ENCODE results near the gene ISG15. TPM values are rescaled to one million over a fixed set of nuclear protein-coding genes. Genes with fewer than 3 reads are reported as not detected.

ISG15 gene
- total RNA-seq, 2 donors from 2014 or later = 91.6 to 97.5 TPM

DNA sequence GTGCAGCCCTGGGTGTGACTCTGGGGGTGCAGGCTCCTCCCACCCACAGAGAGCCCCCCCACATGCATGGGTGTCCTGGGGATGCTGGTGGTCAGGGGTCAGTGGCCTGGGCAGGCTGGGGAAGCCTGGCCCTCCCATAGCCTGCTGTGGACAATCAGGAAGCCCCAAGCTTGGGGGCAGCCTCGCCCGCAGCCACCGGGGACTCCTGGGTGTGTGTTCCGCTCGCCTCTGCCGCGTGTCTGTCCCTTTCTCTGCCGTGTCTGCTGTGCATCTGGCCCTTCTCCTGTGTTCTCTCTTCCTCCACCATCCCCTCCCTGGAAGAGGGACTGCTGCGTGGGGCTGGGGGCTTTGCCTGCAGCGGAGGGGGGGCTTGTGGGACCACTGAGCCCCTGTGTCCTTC is 29.5 kb downstream of the ISG15 start:
- ATAC-seq = no peak
- no peak overlapping the region for H3K27ac Mint-ChIP-seq
- DNase-seq (ENCODE audit: low spot score in 2 of 2) = no peak
- no peaks in the 10 kb centered on the region for H3K9me3 Mint-ChIP-seq
- no peaks in the 10 kb centered on the region for H3K36me3 Mint-ChIP-seq

DNA sequence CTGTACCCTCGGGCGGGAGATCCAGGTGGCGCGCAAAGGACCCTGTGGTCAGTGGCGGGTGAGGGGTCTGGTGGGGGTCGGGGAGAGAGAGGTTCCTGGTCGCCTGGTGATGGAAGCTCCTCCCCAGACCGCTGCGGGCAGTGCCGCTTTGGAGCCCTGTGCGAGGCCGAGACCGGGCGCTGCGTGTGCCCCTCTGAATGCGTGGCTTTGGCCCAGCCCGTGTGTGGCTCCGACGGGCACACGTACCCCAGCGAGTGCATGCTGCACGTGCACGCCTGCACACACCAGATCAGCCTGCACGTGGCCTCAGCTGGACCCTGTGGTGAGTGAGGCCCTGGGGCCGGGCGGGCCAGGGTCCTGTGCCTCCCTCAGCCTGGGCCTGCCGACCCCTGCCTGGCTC is 30.1 kb downstream of the ISG15 start:
- no peak overlapping the region for H3K27ac Mint-ChIP-seq
- DNase-seq (ENCODE audit: low spot score in 2 of 2) (no peak), ATAC-seq (no peak)
- no peaks in the 10 kb centered on the region for H3K9me3 Mint-ChIP-seq
- H3K36me3 Mint-ChIP-seq = no peaks in the 10 kb centered on the region

DNA sequence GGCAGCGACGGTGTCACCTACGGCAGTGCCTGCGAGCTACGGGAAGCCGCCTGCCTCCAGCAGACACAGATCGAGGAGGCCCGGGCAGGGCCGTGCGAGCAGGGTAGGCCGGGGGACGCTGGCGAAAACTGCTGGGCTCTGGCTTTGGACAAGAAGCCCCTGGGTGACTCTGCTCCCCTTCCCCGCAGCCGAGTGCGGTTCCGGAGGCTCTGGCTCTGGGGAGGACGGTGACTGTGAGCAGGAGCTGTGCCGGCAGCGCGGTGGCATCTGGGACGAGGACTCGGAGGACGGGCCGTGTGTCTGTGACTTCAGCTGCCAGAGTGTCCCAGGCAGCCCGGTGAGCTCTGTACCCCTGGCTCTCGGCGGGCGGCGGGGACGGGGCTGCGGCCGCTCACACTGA is 30.6 kb downstream of the ISG15 start:
- H3K9me3 Mint-ChIP-seq = no peaks in the 10 kb centered on the region
- DNase-seq (ENCODE audit: low spot score in 2 of 2) = no peak
- no peak overlapping the region for H3K27ac Mint-ChIP-seq
- no peak for ATAC-seq
- no peaks in the 10 kb centered on the region for H3K36me3 Mint-ChIP-seq

DNA sequence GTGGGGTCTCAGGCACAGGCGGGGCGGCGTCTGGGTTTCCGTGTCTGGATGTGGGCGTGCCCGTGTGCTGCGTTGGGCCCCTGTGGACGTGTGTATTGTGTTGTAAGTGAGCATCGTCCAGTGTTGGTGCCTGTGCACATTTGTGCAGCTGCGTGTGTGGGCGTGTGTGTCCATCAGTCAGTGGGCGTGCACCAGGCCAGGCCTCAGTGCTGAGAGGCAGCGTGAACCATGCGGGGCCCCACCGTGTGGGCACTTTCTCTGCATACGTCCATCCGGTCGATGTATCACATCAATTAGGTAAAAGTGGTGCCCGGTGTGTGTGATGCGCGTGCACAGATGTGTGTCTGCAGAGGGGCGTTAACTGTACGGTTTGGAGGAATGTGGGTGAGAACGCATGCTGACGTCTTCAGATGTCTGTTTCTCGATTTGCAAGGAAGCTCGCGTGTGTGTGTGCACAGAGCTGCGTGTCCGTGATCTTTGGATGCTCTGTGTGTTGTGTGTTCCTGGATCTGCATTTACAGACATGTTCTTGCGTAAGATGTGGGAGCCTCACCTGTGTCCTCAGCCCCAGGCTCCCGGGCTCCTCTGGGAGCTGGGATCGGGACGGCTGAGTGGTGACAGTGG is 31.3 kb downstream of the ISG15 start:
- Mint-ChIP-seq H3K9me3 (no peaks in the 10 kb centered on the region), H3K27ac (no peak overlapping the region), H3K36me3 (no peaks in the 10 kb centered on the region)
- DNase-seq (ENCODE audit: low spot score in 2 of 2) = no peak
- ATAC-seq = no peak

DNA sequence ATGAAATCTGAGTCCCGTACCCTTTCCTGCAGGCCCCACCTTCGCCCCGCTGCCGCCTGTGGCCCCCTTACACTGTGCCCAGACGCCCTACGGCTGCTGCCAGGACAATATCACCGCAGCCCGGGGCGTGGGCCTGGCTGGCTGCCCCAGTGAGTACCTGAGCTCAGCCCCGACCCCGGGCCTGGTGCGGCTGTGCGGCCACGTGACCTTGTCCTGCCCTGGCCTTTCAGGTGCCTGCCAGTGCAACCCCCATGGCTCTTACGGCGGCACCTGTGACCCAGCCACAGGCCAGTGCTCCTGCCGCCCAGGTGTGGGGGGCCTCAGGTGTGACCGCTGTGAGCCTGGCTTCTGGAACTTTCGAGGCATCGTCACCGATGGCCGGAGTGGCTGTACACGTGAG is 31.8 kb downstream of the ISG15 start:
- H3K9me3 Mint-ChIP-seq = no peaks in the 10 kb centered on the region
- DNase-seq (ENCODE audit: low spot score in 2 of 2) (no peak), ATAC-seq (no peak)
- H3K27ac Mint-ChIP-seq = no peak overlapping the region
- H3K36me3 Mint-ChIP-seq = no peaks in the 10 kb centered on the region

- Mint-ChIP-seq H3K36me3 (no peaks in the 10 kb centered on the region), H3K27ac (no peak overlapping the region), H3K9me3 (no peaks in the 10 kb centered on the region)
- no peak for DNase-seq (ENCODE audit: low spot score in 2 of 2)
- no peak for ATAC-seq
These were observed 32.9 kb downstream of the ISG15 start for GRCh38 chr1:1046243-1046642.

DNA sequence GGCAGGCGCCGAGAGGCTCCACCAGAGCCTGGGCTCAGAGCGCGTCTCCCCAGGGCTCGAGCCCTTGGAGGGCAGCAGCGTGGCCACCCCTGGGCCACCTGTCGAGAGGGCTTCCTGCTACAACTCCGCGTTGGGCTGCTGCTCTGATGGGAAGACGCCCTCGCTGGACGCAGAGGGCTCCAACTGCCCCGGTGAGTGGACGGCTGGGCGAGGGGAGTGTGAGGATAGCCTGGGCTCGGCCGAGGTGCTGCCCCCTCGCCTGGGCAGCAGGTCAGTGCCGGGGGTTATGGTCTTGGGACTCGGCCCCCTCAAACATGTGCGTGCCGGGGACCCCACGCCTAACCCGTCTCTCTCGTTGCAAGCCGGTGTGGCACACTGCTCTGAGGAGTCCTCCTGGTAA is 33.5 kb downstream of the ISG15 start:
- ATAC-seq = no peak
- H3K36me3 Mint-ChIP-seq = no peaks in the 10 kb centered on the region
- no peaks in the 10 kb centered on the region for H3K9me3 Mint-ChIP-seq
- no peak overlapping the region for H3K27ac Mint-ChIP-seq
- no peak for DNase-seq (ENCODE audit: low spot score in 2 of 2)

DNA sequence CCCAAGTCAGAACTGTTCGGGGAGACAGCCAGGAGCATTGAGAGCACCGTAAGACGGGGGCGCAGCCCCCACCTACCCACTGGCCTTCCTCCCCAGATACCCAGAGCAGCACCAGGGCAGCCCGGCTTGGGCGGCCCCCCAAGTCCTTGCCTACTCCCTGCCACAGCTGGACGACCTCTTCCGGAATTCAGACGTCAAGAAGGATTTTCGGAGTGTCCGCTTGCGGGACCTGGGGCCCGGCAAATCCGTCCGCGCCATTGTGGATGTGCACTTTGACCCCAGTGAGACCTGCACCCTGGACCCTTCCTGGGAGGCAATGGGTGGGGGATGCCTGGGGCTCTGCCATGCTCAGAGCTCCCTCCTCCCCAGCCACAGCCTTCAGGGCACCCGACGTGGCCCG is 34.1 kb downstream of the ISG15 start:
- Mint-ChIP-seq H3K27ac (no peak overlapping the region), H3K9me3 (no peaks in the 10 kb centered on the region), H3K36me3 (no peaks in the 10 kb centered on the region)
- ATAC-seq (no peak), DNase-seq (ENCODE audit: low spot score in 2 of 2) (no peak)

DNA sequence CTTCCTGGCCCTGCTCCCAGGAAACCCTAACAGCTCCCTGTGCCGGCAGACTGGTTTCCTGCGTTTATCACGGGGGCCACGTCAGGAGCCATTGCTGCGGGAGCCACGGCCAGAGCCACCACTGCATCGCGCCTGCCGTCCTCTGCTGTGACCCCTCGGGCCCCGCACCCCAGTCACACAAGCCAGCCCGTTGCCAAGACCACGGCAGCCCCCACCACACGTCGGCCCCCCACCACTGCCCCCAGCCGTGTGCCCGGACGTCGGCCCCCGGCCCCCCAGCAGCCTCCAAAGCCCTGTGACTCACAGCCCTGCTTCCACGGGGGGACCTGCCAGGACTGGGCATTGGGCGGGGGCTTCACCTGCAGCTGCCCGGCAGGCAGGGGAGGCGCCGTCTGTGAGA is 34.7 kb downstream of the ISG15 start:
- H3K36me3 Mint-ChIP-seq = no peaks in the 10 kb centered on the region
- H3K9me3 Mint-ChIP-seq = no peaks in the 10 kb centered on the region
- DNase-seq (ENCODE audit: low spot score in 2 of 2) (no peak), ATAC-seq (no peak)
- H3K27ac Mint-ChIP-seq = no peak overlapping the region

DNA sequence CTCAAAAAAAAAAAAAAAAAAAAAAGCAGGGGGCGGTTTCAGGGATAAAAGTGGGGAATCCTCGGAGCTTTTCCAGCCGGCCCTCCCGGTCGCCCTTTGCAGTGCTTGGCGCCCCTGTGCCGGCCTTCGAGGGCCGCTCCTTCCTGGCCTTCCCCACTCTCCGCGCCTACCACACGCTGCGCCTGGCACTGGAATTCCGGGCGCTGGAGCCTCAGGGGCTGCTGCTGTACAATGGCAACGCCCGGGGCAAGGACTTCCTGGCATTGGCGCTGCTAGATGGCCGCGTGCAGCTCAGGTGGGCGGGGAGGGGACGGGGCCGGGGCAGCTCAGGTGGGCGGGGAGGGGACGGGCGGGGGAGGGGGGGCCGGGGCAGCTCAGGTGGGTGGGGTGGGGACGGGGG is 35.5 kb downstream of the ISG15 start:
- no peak for DNase-seq (ENCODE audit: low spot score in 2 of 2)
- ATAC-seq = no peak
- Mint-ChIP-seq H3K36me3 (no peaks in the 10 kb centered on the region), H3K27ac (no peak overlapping the region), H3K9me3 (no peaks in the 10 kb centered on the region)

- Mint-ChIP-seq H3K36me3 (no peaks in the 10 kb centered on the region), H3K9me3 (no peaks in the 10 kb centered on the region), H3K27ac (no peak overlapping the region)
- DNase-seq (ENCODE audit: low spot score in 2 of 2) = no peak
- ATAC-seq = no peak
These were observed 36.2 kb downstream of the ISG15 start for GRCh38 chr1:1049318-1050165.

DNA sequence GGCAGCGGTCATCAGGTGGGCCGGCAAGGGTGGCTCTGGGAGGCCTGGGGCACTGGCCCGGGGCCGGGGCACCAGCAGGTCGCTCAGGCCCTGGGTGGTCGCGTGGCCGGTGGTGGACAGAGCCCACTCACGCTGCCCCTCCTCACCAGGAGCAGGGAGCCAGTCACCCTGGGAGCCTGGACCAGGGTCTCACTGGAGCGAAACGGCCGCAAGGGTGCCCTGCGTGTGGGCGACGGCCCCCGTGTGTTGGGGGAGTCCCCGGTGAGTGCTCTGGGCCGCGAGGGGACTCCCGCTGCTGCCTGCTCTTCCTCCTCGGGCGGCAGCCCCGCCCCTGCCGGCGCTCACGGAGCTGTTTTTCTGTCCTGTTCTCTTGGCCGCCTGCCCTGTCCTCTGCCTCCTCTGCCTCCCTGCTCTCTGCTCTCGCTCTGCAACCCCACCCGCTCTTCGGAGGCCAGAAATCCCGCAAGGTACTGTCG is 37.3 kb downstream of the ISG15 start:
- DNase-seq (ENCODE audit: low spot score in 2 of 2) (no peak), ATAC-seq (no peak)
- Mint-ChIP-seq H3K27ac (no peak overlapping the region), H3K9me3 (no peaks in the 10 kb centered on the region), H3K36me3 (no peaks in the 10 kb centered on the region)

DNA sequence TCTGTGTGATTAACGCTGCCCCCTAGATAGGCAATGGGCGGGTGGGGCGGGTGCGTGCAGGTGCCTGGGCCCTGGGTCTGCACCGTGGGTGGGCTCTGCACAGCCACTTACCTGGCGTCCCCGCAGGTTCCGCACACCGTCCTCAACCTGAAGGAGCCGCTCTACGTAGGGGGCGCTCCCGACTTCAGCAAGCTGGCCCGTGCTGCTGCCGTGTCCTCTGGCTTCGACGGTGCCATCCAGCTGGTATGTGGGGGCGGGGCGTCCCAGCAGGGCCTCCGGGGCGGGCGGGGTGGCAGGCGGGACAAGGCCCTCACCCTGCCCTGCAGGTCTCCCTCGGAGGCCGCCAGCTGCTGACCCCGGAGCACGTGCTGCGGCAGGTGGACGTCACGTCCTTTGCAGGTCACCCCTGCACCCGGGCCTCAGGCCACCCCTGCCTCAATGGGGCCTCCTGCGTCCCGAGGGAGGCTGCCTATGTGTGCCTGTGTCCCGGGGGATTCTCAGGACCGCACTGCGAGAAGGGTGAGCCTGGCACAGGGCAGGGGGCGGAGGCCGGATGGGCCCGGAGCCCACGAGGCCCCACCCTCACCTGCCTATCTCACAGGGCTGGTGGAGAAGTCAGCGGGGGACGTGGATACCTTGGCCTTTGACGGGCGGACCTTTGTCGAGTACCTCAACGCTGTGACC is 38.0 kb downstream of the ISG15 start:
- no peaks in the 10 kb centered on the region for H3K36me3 Mint-ChIP-seq

GRCh38 chr1:1052003-1052840 is 38.9 kb downstream of the ISG15 start:
- DNase-seq (ENCODE audit: low spot score in 2 of 2) = no peak
- Mint-ChIP-seq H3K9me3 (no peaks in the 10 kb centered on the region), H3K36me3 (no peaks in the 10 kb centered on the region), H3K27ac (no peak overlapping the region)
- no peak for ATAC-seq

More for the DNA sequence above, 38.0 kb downstream of the ISG15 start:
- DNase-seq (ENCODE audit: low spot score in 2 of 2) (no peak), ATAC-seq (no peak)
- Mint-ChIP-seq H3K27ac (no peak overlapping the region), H3K9me3 (no peaks in the 10 kb centered on the region)

- no peaks in the 10 kb centered on the region for H3K36me3 Mint-ChIP-seq
- no peak for DNase-seq (ENCODE audit: low spot score in 2 of 2)
- no peak for ATAC-seq
- no peak overlapping the region for H3K27ac Mint-ChIP-seq
- H3K9me3 Mint-ChIP-seq = no peaks in the 10 kb centered on the region
These were observed 39.7 kb downstream of the ISG15 start for GRCh38 chr1:1053022-1053421.

GRCh38 chr1:1053682-1054081 is 40.4 kb downstream of the ISG15 start:
- ATAC-seq = no peak
- no peak for DNase-seq (ENCODE audit: low spot score in 2 of 2)
- H3K27ac Mint-ChIP-seq = no peak overlapping the region
- no peaks in the 10 kb centered on the region for H3K9me3 Mint-ChIP-seq
- no peaks in the 10 kb centered on the region for H3K36me3 Mint-ChIP-seq

Measured in activated naive CD4-positive, alpha-beta T cell treated with anti-CD3 and anti-CD28 coated beads, Interleukin-2, amount 50 U/mL, for 72 hours (primary cell).